GM19463 (cell line): ENCODE results near the gene USP32.
A peak's percentile ranks its signal among the peaks of the same experiment; 100 is the strongest.

Experiments
- ATAC-seq: cut with Tn5 transposase; IDR thresholded peaks from one replicate; pipeline ENCODE4 v1.9.1; 2021; ENCODE audit warnings: mild to moderate bottlenecking, moderate library complexity; ENCODE audit not compliant: unreplicated experiment

Gene USP32

GRCh38 chr17:60160829-60161501, 231.0 kb downstream of the USP32 start:
- ATAC-seq, result no peak

- ATAC-seq, result no peak
Measured at GRCh38 chr17:60159479-60159866, 232.5 kb downstream of the USP32 start.

- ATAC-seq, result no peak
Measured at GRCh38 chr17:60158751-60159478, 233.0 kb downstream of the USP32 start.

GRCh38 chr17:60157487-60158040, 234.4 kb downstream of the USP32 start:
- no peak for ATAC-seq

GRCh38 chr17:60156746-60157145, 235.2 kb downstream of the USP32 start:
- ATAC-seq, result no peak

- ATAC-seq, result no peak
Measured at GRCh38 chr17:60155815-60156214, 236.1 kb downstream of the USP32 start.

GRCh38 chr17:60155427-60155814, 236.5 kb downstream of the USP32 start:
- no peak for ATAC-seq

- no peak for ATAC-seq
Measured at GRCh38 chr17:60154616-60155426, 237.1 kb downstream of the USP32 start.

- no peak for ATAC-seq
Measured at GRCh38 chr17:60153606-60154390, 238.1 kb downstream of the USP32 start.

- ATAC-seq, result peak; percentile 64
Measured at GRCh38 chr17:60151355-60151754, 240.6 kb downstream of the USP32 start.

- ATAC-seq, result no peak
Measured at GRCh38 chr17:60149691-60150582, 242.0 kb downstream of the USP32 start, which contains the start of gene CA4. Gene CA4, plus strand, starts transcription at chr17:60149973. Its CDS starts 62 bp downstream, at chr17:60150035.

- no peak for ATAC-seq
Measured at GRCh38 chr17:60148373-60148772, 243.6 kb downstream of the USP32 start.

- no peak for ATAC-seq
Measured at GRCh38 chr17:60147553-60148223, 244.2 kb downstream of the USP32 start.

GRCh38 chr17:60146206-60146605, 245.7 kb downstream of the USP32 start:
- ATAC-seq, result no peak

- no peak for ATAC-seq
Measured at GRCh38 chr17:60145006-60145935, 246.7 kb downstream of the USP32 start.

- ATAC-seq, result peak; percentile 58
Measured at GRCh38 chr17:60142872-60143499, 248.9 kb downstream of the USP32 start.
